Transverse colon (tissue), 4 donors: Measurements from ENCODE around the gene NEUROD2. TPM values are rescaled to one million over a fixed set of nuclear protein-coding genes. Genes with fewer than 3 reads are reported as not detected.

ENCODE experiments used
- DNase-seq: peaks from one replicate; pipeline ENCODE4 v3.0.0-alpha.2; 2019
- H3K27ac ChIP-seq, 4 donors: fragments of 200-600 bp; sonication (generic); 2 replicates each; pipeline ENCODE4 v1.5.1; 2016 to 2018; ENCODE audit warnings: inconsistent platforms in 4 of 4
- H3K27me3 ChIP-seq: fragments of 200-600 bp; sonication (generic); 2 replicates; pipeline ENCODE4 v1.5.1; 2017; ENCODE audit warnings: inconsistent platforms
- H3K36me3 ChIP-seq, 4 donors: fragments of 200-600 bp; sonication (generic); 2 replicates each; pipeline ENCODE4 v1.5.1; 2017 to 2019; ENCODE audit warnings: inconsistent platforms in 4 of 4
- H3K4me1 ChIP-seq, 4 donors: fragments of 200-600 bp; sonication (generic); 2 replicates each; pipeline ENCODE4 v1.5.1; 2017 to 2020; ENCODE audit warnings: inconsistent platforms in 4 of 4
- H3K4me3 ChIP-seq, 4 donors: fragments of 200-600 bp; sonication (generic); 1 replicate in 1 of 4; 2 replicates in 3 of 4; pipeline versions ENCODE4 v1.5.1 to v1.6.1; 2017 to 2019; ENCODE audit warnings: inconsistent platforms in 4 of 4
- H3K9me3 ChIP-seq, 2 donors: fragments of 200-600 bp; sonication (generic); 2 replicates each; pipeline ENCODE4 v1.5.1; 2017 to 2019; ENCODE audit warnings: inconsistent platforms in 2 of 2
- CTCF ChIP-seq, 5 experiments: fragments of 200-600 bp in 3 of 5; fragments of 450-650 bp in 2 of 5; sonication (generic) in 3 of 5; IDR thresholded peaks; 1 replicate in 2 of 5; 2 replicates in 3 of 5; pipeline ENCODE4 v1.5.1; 2016 to 2017; ENCODE audit warnings: antibody characterized with exemption in 5 of 5, inconsistent platforms in 3 of 5, mild to moderate bottlenecking in 2 of 5, moderate library complexity in 1 of 5
- EP300 ChIP-seq: sonication (generic); formaldehyde crosslinking; IDR thresholded peaks from one replicate; pipeline ENCODE4 v1.6.1; 2017; ENCODE audit warnings: antibody characterized with exemption, low read depth
- POLR2A ChIP-seq: fragments of 450-650 bp; IDR thresholded peaks from one replicate; pipeline ENCODE4 v1.6.1; 2016; ENCODE audit warnings: antibody characterized with exemption, mild to moderate bottlenecking, moderate library complexity
- POLR2AphosphoS5 ChIP-seq, 3 donors: sonication (generic); formaldehyde crosslinking; IDR thresholded peaks; one replicate each; pipeline ENCODE4 v1.6.1; 2016; ENCODE audit warnings: antibody characterized with exemption in 3 of 3
- WGBS, 2 donors: methylation state at CpG; one replicate each; pipeline ENCODE4 v1.1.5; 2018; ENCODE audit warnings: low coverage in 1 of 2; 5-methylcytosine and 5-hydroxymethylcytosine counted together
- in situ Hi-C, 4 donors: fragments of 200-750 bp; cut with MboI; loops; one replicate each; pipeline versions ENCODE4 v1.15.0 to v1.15.1; 2017; ENCODE audit warnings: low sequenced_read_pairs in 3 of 4, low pct_ligation_motif_present in 1 of 4, low pct_unique_long_range_greater_than_20kb in 1 of 4
- intact Hi-C: fragments of 100-400 bp; cut with DNase I; formaldehyde crosslinking; loops from one replicate; pipeline ENCODE4 v1.15.1; 2023; ENCODE audit warnings: low total_unique reads
- total RNA-seq, 4 donors: library from RNA; depleted of rRNA; stranded (reverse); fragments of >200 nt; gene quantifications; one replicate each; pipeline ENCODE4 v1.1.0, GENCODE V29; 2016

The NEUROD2 gene
- total RNA-seq, 4 donors from 2014 or later: not detected

GRCh38 chr17:39605492-39606433 lies 2.0 kb downstream of the NEUROD2 start:
- Histone ChIP-seq H3K27ac (no peak overlapping the region), H3K36me3 (no peaks in the 10 kb centered on the region), H3K4me3 (peak overlapping the region in 1 of 4 donors; percentile 34), H3K4me1 (peaks cover 21 to 29% (median 26%) of the 10 kb centered on the region in 4 donors), H3K9me3 (no peaks in the 10 kb centered on the region), H3K27me3 (peaks cover 93% of the 10 kb centered on the region)
- WGBS, 2 donors: 9% methylated on average over 54 of the region's 102 CpGs; no CpG with 5 or more reads in 1 of the 2 donors
- DNase-seq: no peak
- intact Hi-C loops (no loop called here), in situ Hi-C loops (no loop called here)
- TF ChIP-seq EP300 (no peak), POLR2AphosphoS5 (IDR thresholded peaks at IDR 0.05) (no peak), CTCF (IDR thresholded peaks at IDR 0.05) (no peak), POLR2A (no peak)

GRCh38 chr17:39604911-39605491 lies 2.7 kb downstream of the NEUROD2 start:
- Histone ChIP-seq H3K9me3 (no peaks in the 10 kb centered on the region), H3K36me3 (no peaks in the 10 kb centered on the region), H3K27me3 (peaks cover 100% of the 10 kb centered on the region), H3K4me3 (no peak overlapping the region), H3K27ac (no peak overlapping the region), H3K4me1 (peaks cover 21 to 29% (median 26%) of the 10 kb centered on the region in 4 donors)
- no peak for DNase-seq
- 11 to 19% methylated on average over 3 to 31 of the region's 31 CpGs for WGBS, 2 donors
- TF ChIP-seq CTCF (IDR thresholded peaks at IDR 0.05): no peak
- no peak for TF ChIP-seq EP300
- no peak for TF ChIP-seq POLR2A
- TF ChIP-seq POLR2AphosphoS5 (IDR thresholded peaks at IDR 0.05): no peak
- in situ Hi-C loops: no loop called here
- intact Hi-C loops: no loop called here

- TF ChIP-seq POLR2A (no peak), CTCF (IDR thresholded peaks at IDR 0.05) (no peak), POLR2AphosphoS5 (IDR thresholded peaks at IDR 0.05) (no peak), EP300 (no peak)
- Histone ChIP-seq H3K27ac (no peak overlapping the region), H3K4me3 (no peak overlapping the region), H3K4me1 (peaks cover 23 to 42% (median 37%) of the 10 kb centered on the region in 4 donors), H3K9me3 (no peaks in the 10 kb centered on the region), H3K27me3 (peaks cover 100% of the 10 kb centered on the region), H3K36me3 (no peaks in the 10 kb centered on the region)
- DNase-seq: no peak
- intact Hi-C loops (no loop called here), in situ Hi-C loops (no loop called here)
- 7% methylated on average over 14 of the region's 14 CpGs; no CpG with 5 or more reads in 1 of the 2 donors for WGBS, 2 donors
Observed at GRCh38 chr17:39603304-39604016, 4.3 kb downstream of the NEUROD2 start.
